GDM1 (cell line): ENCODE results near the gene NHLRC1.

Source experiments
- DNase-seq: peaks from one replicate; lab custom pipeline; 2025; lab: John Stamatoyannopoulos, UW

The NHLRC1 gene

GRCh38 chr6:18139935-18140621, 17.6 kb upstream of the NHLRC1 start:
- DNase-seq, result no peak

GRCh38 chr6:18138906-18139305, 16.4 kb upstream of the NHLRC1 start:
- DNase-seq, result no peak

GRCh38 chr6:18136260-18136659, 13.8 kb upstream of the NHLRC1 start:
- no peak for DNase-seq

- no peak for DNase-seq
These were observed 12.7 kb upstream of the NHLRC1 start for GRCh38 chr6:18135171-18135570.

GRCh38 chr6:18132346-18132745, 9.9 kb upstream of the NHLRC1 start:
- DNase-seq, result no peak

- no peak for DNase-seq
These were observed 3.6 kb upstream of the NHLRC1 start for GRCh38 chr6:18126121-18126520.

- no peak for DNase-seq
These were observed 823 bp downstream of the NHLRC1 start for GRCh38 chr6:18121580-18122127.

GRCh38 chr6:18119236-18119635, 3.2 kb downstream of the NHLRC1 start:
- DNase-seq, result no peak

- no peak for DNase-seq
These were observed 4.1 kb downstream of the NHLRC1 start for GRCh38 chr6:18118330-18118729.

GRCh38 chr6:18117136-18117535, 5.3 kb downstream of the NHLRC1 start:
- DNase-seq, result no peak

- DNase-seq, result peak; percentile 15
These were observed 7.1 kb downstream of the NHLRC1 start for GRCh38 chr6:18115356-18115755.

- DNase-seq, result no peak
These were observed 12.3 kb downstream of the NHLRC1 start for GRCh38 chr6:18110162-18110561.

GRCh38 chr6:18107061-18107460, 15.4 kb downstream of the NHLRC1 start:
- no peak for DNase-seq

GRCh38 chr6:18102783-18103509, 19.5 kb downstream of the NHLRC1 start:
- no peak for DNase-seq

GRCh38 chr6:18101873-18102272, 20.6 kb downstream of the NHLRC1 start:
- DNase-seq, result no peak

- no peak for DNase-seq
These were observed 21.2 kb downstream of the NHLRC1 start for GRCh38 chr6:18101271-18101670.

GRCh38 chr6:18100296-18100695, 22.2 kb downstream of the NHLRC1 start:
- DNase-seq, result no peak

GRCh38 chr6:18099511-18099910, 23.0 kb downstream of the NHLRC1 start:
- DNase-seq, result no peak

GRCh38 chr6:18096423-18096822, 26.1 kb downstream of the NHLRC1 start:
- DNase-seq, result no peak

GRCh38 chr6:18091382-18091781, 31.1 kb downstream of the NHLRC1 start:
- DNase-seq, result no peak

GRCh38 chr6:18090349-18090786, 32.1 kb downstream of the NHLRC1 start:
- DNase-seq, result no peak

GRCh38 chr6:18088419-18089296, 33.8 kb downstream of the NHLRC1 start:
- DNase-seq, result no peak
